ENCODE data around the gene SORBS2.

- TF ChIP-seq, protein P1, sequence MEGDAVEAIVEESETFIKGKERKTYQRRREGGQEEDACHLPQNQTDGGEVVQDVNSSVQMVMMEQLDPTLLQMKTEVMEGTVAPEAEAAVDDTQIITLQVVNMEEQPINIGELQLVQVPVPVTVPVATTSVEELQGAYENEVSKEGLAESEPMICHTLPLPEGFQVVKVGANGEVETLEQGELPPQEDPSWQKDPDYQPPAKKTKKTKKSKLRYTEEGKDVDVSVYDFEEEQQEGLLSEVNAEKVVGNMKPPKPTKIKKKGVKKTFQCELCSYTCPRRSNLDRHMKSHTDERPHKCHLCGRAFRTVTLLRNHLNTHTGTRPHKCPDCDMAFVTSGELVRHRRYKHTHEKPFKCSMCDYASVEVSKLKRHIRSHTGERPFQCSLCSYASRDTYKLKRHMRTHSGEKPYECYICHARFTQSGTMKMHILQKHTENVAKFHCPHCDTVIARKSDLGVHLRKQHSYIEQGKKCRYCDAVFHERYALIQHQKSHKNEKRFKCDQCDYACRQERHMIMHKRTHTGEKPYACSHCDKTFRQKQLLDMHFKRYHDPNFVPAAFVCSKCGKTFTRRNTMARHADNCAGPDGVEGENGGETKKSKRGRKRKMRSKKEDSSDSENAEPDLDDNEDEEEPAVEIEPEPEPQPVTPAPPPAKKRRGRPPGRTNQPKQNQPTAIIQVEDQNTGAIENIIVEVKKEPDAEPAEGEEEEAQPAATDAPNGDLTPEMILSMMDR (IDR thresholded peaks at IDR 0.05; ENCODE audit: low read depth, low read length) = no peak
- TF ChIP-seq EZH2phosphoT487 (IDR thresholded peaks at IDR 0.05; ENCODE audit: low read depth) = no peak
Measured at GRCh38 chr4:185546335-185546734, 265.7 kb downstream of the SORBS2 start.
